Spinal cord (tissue), 10 donors: Measurements from ENCODE around the gene ZNF469. TPM values are rescaled to one million over a fixed set of nuclear protein-coding genes. Genes with fewer than 3 reads are reported as not detected.
A peak's percentile ranks its signal among the peaks of the same experiment; 100 is the strongest.

Experiments used
- DNase-seq, 6 donors: peaks; one replicate each; pipeline versions ENCODE4 v3.0.0 to v3.0.0-alpha.2; 2013 to 2015; ENCODE audit warnings: low spot score in 6 of 6, low read depth in 4 of 6
- H3K27ac ChIP-seq: one replicate; pipeline ENCODE4 v1.5.1; 2013; ENCODE audit warnings: low read depth, low read length, control low read depth
- H3K27me3 ChIP-seq: one replicate; pipeline ENCODE4 v1.6.1; 2013; ENCODE audit warnings: low read length; ENCODE audit not compliant: control insufficient read depth, insufficient read depth
- H3K36me3 ChIP-seq: one replicate; pipeline ENCODE4 v1.6.1; 2013; ENCODE audit warnings: low read length; ENCODE audit not compliant: control insufficient read depth, insufficient read depth
- H3K4me1 ChIP-seq: one replicate; pipeline ENCODE4 v1.6.1; 2013; ENCODE audit warnings: low read length; ENCODE audit not compliant: control insufficient read depth, insufficient read depth
- H3K4me3 ChIP-seq: one replicate; pipeline ENCODE4 v1.5.1; 2013; ENCODE audit warnings: low read depth, low read length, control low read depth
- H3K9me3 ChIP-seq: one replicate; pipeline ENCODE4 v1.6.1; 2013; ENCODE audit warnings: low read length; ENCODE audit not compliant: control insufficient read depth, insufficient read depth
- WGBS: methylation state at CpG from one replicate; pipeline ENCODE4 v1.1.5; 2013; ENCODE audit warnings: missing lambda C conversion rate; ENCODE audit not compliant: insufficient coverage; 5-methylcytosine and 5-hydroxymethylcytosine counted together
- long read RNA-seq, 4 donors: transcript quantifications; one replicate each; lab custom pipeline, GENCODE V29; 2026
- polyA plus RNA-seq, 2 donors: library from polyadenylated mRNA; unstranded; fragments of 120-200 nt; gene quantifications; one replicate each; pipeline ENCODE4 v1.2.1, GENCODE V29; 2013; ENCODE audit not compliant: insufficient read length in 2 of 2
- total RNA-seq, 2 donors: library from RNA; depleted of rRNA in 1 of 2; stranded (reverse); fragments of 120-200 nt in 1 of 2; fragments of >200 nt in 1 of 2; gene quantifications; one replicate each; pipeline versions ENCODE4 v1.2.3 to v1.2.4, GENCODE V29; 2013 to 2014
- donor health status: healthy.

ZNF469 gene
- 1 to 10 TPM; 3.2 to 3.9 TPM for total RNA-seq
- 10 to 100 TPM in 1 of 2 donors, 1 to 10 TPM in 1; 7.8 to 11.1 TPM for polyA plus RNA-seq
- long read RNA-seq, donor 1, full-length matches to known transcripts = 13 of 13 reads
- long read RNA-seq, donor 1, partial matches to known transcripts = 0 of 13 reads
- long read RNA-seq, donor 1, other reads (novel, unspliced or antisense) = 0 of 13 reads
- long read RNA-seq, donor 2, full-length matches to known transcripts = 34 of 34 reads
- long read RNA-seq, donor 2, partial matches to known transcripts = 0 of 34 reads
- long read RNA-seq, donor 2, other reads (novel, unspliced or antisense) = 0 of 34 reads
- long read RNA-seq, donor 3, full-length matches to known transcripts = 33 of 33 reads
- long read RNA-seq, donor 3, partial matches to known transcripts = 0 of 33 reads
- long read RNA-seq, donor 3, other reads (novel, unspliced or antisense) = 0 of 33 reads
- long read RNA-seq, donor 4, full-length matches to known transcripts = 6 of 6 reads
- long read RNA-seq, donor 4, partial matches to known transcripts = 0 of 6 reads
- long read RNA-seq, donor 4, other reads (novel, unspliced or antisense) = 0 of 6 reads

DNA sequence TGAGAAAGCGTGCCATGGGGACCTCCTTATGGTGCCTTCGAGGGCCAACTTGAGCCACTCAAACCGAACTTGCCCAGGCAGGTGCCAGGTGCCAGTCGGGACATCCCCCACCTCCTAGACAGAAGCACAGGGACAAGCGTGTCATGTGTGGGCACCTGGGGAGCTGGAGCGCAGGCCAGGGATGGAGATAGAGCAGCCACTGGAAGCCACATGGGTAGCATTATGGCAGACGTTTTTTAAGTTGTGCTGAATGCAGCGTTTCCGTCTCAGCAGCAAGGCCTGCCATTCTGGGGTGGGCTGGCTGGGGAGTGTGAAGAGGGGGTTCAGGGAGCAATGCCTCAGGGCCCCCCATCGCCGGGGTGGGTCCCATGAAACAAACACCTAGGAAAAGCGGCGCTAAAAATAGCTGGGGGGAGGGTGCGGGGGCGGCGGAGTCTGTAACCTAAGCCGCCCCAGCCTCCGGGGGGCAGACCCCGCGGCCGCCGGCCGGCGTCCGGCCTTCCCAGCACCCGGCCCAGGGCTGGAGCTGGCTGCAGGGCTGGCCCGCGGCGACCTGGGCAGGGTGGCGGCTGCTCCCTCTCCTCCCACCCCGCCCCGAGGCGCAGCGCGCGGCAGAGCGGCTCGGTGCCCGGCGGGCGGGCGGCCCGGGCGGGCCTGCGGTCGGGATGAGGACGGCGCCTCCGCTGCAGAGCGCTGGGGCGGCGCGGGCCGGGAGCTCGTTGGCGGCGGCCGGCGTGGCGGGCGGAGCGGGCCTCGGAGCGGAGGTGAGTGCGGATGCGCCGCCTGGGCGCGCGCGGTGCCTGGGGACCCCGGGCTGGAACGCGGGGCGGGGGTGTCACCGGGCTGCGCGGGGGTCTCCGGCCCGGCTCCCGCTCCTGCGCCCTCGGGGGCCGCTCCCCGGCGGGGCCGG lies at the start of gene ZNF469:
Gene ZNF469, plus strand, starts transcription at position 469 of the 910 bp plus-strand sequence. CDS start 44,512 bp downstream, outside the sequence.
- Histone ChIP-seq H3K9me3 (no peaks in the 10 kb centered on the region), H3K4me3 (peak within 1 kb of the TSS; percentile 27), H3K4me1 (peaks cover 62% of the 10 kb centered on the region), H3K36me3 (peaks cover 10% of the 10 kb centered on the region), H3K27me3 (peaks cover 23% of the 10 kb centered on the region), H3K27ac (no peak within 1 kb of the TSS)
- DNase-seq = peak in 1 of 6 donors; percentile 32
- WGBS = 6% methylated on average over 85 of the region's 87 CpGs

- H3K36me3 ChIP-seq = no peaks in the 10 kb centered on the region
- 86% methylated on average over 9 of the region's 10 CpGs for WGBS
These were observed 48.6 kb upstream of the ZNF469 start for GRCh38 chr16:88333848-88334777.

DNA sequence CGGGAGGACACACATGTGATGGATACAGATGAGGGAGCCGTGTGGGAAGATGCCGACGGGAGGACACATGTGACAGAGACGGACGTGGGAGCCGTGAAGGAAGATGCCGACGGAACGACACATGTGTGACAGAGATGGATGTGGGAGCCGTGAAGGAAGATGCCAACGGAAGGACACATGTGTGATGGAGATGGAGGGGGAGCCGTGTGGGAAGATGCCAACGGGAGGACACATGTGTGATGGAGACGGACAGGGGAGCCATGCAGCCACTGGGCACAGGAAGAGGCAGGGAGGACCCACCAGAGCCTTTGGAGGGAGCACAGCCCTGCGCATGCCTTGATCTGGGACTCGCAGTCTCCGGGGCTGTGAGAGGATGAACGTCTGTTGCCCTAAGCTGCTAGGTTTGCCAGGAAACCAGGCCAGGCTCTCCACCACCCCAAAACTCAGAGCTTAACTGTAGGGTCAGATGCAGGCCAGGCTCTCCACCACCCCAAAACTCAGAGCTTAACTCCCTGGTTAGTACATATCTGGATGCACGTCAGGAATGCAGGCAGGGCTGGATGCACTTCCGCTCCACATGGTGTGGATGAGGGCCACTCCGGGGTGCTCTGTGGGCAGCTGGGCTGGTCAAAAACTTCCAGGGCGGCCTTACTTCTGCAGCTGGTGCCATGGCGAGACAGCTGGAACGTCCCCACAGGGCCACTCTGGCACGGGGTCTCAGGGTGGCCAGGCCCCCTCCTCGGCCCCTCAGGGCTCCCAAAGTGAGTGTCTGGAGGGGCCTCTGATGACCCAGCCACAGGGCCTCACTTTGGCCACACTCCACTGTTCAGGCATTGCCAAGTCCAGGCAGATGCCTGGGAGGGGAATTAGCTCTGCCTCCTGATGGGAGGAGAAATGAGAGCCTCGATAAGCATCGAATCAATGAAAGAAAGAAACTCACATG lies 47.7 kb upstream of the ZNF469 start:
- H3K9me3 ChIP-seq = no peaks in the 10 kb centered on the region
- WGBS = 73% methylated on average over 28 of the region's 29 CpGs
- peaks cover 26% of the 10 kb centered on the region for H3K4me1 ChIP-seq
- DNase-seq = peak in 2 of 6 donors; percentile 16 to 28
- no peak overlapping the region for H3K27ac ChIP-seq
- no peak overlapping the region for H3K4me3 ChIP-seq
- no peaks in the 10 kb centered on the region for H3K27me3 ChIP-seq
- no peaks in the 10 kb centered on the region for H3K36me3 ChIP-seq

More at GRCh38 chr16:88333848-88334777, 48.6 kb upstream of the ZNF469 start:
- Histone ChIP-seq H3K27ac (no peak overlapping the region), H3K4me1 (peaks cover 26% of the 10 kb centered on the region), H3K27me3 (no peaks in the 10 kb centered on the region), H3K4me3 (no peak overlapping the region), H3K9me3 (no peaks in the 10 kb centered on the region)
- no peak for DNase-seq

- Histone ChIP-seq H3K4me1 (peaks cover 24% of the 10 kb centered on the region), H3K4me3 (no peak overlapping the region), H3K27ac (no peak overlapping the region), H3K27me3 (no peaks in the 10 kb centered on the region), H3K9me3 (no peaks in the 10 kb centered on the region), H3K36me3 (no peaks in the 10 kb centered on the region)
- 94% methylated on average over 5 of the region's 8 CpGs for WGBS
- no peak for DNase-seq
These were observed 45.7 kb upstream of the ZNF469 start for GRCh38 chr16:88337021-88337420.

DNA sequence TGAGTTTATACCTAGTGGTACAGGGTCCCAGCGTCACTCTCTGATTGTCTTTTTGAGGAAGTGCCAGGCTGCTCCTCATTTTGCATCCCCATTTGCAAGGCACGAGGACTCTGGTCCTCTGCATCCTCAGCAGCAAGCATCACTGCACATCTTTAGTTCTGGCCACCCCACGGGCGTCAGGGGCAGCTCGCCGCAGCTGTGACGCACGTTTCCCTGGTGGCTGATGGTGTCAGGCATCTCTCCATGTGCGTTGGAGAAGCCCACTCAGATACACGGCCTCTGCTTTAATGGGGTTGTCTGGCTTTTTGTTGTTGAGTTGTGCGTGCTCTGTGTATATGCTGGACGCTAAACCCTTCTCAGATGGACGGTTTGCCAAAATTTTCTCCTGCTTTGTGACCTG lies 45.2 kb upstream of the ZNF469 start:
- H3K4me1 ChIP-seq = peaks cover 18% of the 10 kb centered on the region
- no peaks in the 10 kb centered on the region for H3K9me3 ChIP-seq
- H3K36me3 ChIP-seq = no peaks in the 10 kb centered on the region
- 81% methylated on average over 13 of the region's 13 CpGs for WGBS
- H3K27me3 ChIP-seq = no peaks in the 10 kb centered on the region
- no peak overlapping the region for H3K4me3 ChIP-seq
- no peak for DNase-seq
- H3K27ac ChIP-seq = no peak overlapping the region

GRCh38 chr16:88338111-88338510 lies 44.6 kb upstream of the ZNF469 start:
- no peaks in the 10 kb centered on the region for H3K27me3 ChIP-seq
- no peaks in the 10 kb centered on the region for H3K36me3 ChIP-seq
- no peak overlapping the region for H3K27ac ChIP-seq
- WGBS = 84% methylated on average over 16 of the region's 16 CpGs
- H3K9me3 ChIP-seq = no peaks in the 10 kb centered on the region
- DNase-seq = no peak
- peaks cover 13% of the 10 kb centered on the region for H3K4me1 ChIP-seq
- H3K4me3 ChIP-seq = no peak overlapping the region

DNA sequence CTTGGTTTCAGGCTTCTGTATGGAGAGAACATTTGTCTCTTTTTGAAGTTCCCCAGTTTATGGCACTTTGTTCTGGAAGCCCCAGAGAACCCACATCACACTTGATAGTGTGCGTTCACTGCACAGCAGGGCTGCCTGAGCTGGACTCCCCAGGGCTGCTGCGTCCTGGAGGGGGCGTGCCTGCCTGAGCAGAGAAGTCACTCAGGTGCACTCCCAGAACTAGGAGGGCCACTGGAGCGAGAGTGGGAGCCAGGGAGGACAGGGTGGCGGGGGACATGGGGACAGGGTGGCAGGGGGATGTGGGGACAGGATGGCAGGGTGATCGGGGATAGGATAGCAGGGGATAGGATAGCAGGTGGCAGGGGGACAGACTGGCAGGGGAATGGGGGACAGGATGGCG lies 43.9 kb upstream of the ZNF469 start:
- Histone ChIP-seq H3K27me3 (no peaks in the 10 kb centered on the region), H3K36me3 (no peaks in the 10 kb centered on the region), H3K4me3 (no peak overlapping the region), H3K9me3 (no peaks in the 10 kb centered on the region), H3K4me1 (peaks cover 9% of the 10 kb centered on the region), H3K27ac (no peak overlapping the region)
- no peak for DNase-seq
- WGBS = 74% methylated on average over 4 of the region's 7 CpGs
